Activated CD4-positive, CD25-positive, alpha-beta regulatory T cell treated with anti-CD3 and anti-CD28 coated beads, Interleukin-2, amount 50 U/mL, for 16 hours (primary cell): ENCODE measurements around the gene ACKR3.

Source experiments
- DNase-seq: peaks from one replicate; pipeline ENCODE4 v3.0.0-alpha.2; 2020; ENCODE audit warnings: low read depth, low spot score

Gene ACKR3

DNA sequence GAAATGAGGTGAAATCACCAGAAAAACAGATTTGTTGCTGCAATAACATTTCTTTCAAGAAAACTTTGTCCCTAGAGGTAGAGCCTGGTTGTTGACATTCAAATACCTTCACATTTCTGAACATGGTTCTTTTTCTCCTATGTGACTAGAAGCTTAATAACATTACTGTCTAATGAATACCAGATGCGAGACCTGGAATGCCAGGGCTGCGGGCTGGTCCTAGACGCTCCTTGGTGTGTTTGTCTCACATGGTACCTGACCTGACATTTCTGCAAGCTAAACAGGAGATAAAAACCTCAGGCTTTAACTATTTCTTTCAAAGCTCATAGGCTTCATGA is 38.5 kb downstream of the ACKR3 start:
- DNase-seq, result no peak

DNA sequence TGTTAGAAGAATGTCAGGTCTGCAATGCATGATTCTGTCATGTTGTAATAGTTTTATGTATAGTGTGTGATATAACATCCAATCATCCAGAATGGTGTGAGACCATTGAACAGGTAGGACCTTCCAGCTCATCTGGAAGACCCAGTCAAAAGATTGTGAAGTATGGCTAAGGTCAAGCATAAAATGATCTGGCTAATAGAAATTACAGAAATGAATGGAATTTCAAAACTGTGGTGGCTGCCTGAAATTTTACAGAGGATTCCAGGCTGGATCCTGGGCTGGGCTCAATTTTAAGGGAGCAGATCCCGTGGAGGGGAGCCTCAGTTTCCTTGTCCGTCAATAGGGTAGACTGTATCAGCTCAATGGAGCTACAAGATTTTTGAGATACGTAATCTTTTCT is 39.1 kb downstream of the ACKR3 start:
- no peak for DNase-seq

DNA sequence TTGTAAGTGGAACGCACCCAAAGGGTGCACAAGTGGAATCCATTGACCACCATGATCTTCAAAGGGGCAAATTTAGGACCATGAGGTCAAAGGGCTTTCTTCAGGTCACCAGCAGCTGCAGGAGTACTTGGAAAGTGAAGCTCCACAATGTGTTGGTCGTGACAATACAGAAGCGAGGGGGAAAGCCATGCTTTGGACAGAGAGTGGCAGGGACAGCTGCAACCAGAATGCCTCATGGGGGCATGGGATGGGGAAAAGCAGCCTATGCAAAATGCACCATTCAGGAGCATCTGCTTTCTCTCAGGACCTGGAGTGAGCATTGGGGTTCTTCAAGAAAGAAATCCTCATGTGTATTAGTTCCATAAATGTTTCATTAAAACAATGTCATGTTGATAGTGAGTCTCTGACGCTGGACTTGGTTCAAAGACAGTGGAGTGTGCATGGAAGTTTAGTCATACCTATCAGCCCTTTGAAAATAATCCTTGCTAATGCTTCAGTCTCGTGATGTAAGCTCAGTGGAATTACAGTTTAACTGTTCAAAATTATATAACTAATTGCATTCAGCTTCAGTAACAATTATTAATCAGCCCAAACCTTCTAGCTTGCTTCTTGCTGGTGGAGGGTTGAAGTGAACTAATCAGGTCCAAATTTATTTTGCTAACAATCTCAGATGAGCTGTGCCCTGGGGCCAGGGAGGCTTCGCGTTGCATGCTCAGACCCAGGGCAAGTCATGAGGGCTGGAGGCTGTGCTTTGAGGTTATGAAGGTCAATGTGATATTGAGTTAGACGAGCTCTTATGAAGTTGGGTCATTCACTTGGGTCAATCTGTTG is 41.6 kb downstream of the ACKR3 start:
- no peak for DNase-seq

DNA sequence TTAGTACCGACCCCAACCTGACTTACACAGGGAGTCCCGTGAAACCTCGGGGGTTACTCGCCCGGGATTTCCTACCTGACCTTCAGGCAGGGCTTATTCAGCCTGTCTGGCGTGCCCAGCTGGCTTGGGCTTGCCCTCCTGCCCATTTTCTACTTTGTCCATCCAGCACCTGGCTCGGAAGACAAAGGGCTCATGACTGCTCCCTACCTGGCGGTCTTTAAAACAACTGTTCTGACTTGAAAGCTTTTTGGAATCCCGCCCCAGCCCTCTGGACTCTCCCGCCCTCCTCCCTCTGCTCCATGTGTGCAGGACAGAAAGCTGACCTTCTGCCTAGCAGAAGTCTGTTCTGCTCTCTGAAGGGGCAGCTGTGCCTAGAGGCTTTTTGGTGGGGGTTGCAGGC is 43.1 kb downstream of the ACKR3 start:
- DNase-seq, result no peak

DNA sequence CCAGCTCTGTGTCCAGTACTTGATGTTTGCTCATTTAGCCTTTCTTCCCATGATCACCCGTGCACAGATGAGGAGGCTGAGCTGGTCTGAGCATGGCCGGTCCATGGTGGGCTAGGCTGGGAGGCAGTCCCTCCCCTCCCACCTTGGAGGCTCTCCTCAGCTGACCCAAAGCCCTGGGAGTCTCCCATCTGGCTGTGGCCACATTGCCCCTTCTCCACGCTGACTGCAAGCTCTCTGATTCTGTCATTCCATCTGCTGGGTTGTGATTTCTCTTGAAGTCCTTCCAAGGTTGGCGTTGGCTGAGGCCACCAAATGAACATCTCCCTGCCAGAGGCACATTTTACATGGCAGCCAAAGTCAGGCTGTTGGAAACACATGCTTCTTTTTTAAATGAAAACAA is 44.0 kb downstream of the ACKR3 start:
- DNase-seq, result no peak

DNA sequence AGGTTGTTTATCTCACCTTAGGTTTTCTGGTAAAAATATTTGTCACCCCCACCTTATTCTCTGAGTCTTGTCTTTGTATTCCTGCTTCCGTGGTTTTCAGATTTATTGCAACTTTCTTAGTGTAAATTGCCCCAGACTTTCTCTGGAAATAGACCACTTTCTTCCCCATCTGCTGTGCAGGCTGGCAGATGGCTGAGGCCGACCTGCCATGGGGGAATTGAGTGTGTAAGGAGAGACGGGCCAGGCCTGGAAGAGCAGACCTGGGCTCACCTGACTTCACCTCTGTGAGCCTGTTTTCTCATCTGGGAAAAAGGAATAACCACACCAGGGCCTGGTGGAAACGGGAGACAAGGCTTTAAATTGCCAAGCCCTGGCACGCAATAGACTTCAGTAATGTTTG is 44.9 kb downstream of the ACKR3 start:
- DNase-seq, result no peak

DNA sequence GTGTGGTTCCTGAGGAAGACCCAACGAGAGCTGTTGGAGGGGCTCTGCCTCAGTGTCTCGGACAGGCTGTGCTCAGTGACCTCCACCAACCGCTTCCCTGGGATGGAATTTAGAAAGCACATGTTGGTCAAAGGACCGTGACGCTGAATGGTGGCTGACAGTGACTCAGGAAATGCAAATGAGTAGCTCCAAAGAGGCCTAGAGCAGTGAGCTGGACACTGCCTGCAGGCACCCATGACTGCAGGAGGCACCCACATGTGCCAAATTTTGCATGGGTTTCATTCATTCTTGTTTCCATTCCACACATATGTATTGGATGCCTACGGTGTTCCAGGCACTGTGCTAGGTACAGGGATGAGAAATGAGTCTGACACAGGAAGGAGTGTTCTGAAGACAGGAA is 46.4 kb downstream of the ACKR3 start:
- no peak for DNase-seq

DNA sequence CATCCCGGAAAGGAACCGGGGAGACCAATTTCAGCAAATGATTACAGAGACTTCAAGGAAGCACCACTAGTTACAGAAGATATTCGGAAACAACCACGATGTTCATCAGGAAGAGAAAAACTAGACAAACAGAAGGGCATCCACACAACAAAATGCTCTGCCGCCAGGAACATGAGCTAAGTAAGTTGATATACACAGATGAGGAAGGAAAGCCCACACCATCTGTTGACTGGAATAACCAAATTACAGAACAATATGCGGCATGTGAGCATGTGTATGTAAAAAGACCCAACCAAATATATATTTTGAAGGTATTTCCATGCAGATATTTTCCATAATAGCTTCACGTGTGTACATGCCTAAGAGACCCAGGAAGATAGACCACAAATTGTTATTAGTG is 47.0 kb downstream of the ACKR3 start:
- no peak for DNase-seq

DNA sequence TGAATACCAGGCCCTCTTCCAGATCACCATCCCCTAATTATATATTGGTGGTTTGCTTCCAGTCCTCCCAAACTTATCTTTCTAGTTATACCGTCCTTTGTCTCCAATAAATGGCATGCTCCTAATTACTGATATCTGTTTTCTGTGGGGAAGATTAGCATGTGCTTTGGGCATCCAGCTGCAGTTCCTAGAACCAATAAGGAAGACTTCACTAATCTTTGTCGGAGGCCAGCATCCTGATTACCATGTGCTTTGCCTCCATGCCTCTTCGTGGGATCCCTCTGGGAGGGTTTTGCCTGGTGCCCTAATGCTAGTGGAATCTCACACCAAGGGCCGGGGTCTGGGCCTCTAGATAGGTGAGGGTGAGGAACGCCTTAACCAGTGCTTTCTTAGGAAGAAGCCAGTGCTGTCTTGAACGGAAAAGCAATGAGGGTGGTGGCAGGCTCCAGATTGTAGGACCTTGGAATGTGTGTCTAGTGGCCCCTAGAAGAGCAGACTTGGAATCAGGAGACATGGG is 47.7 kb downstream of the ACKR3 start:
- DNase-seq, result no peak

DNA sequence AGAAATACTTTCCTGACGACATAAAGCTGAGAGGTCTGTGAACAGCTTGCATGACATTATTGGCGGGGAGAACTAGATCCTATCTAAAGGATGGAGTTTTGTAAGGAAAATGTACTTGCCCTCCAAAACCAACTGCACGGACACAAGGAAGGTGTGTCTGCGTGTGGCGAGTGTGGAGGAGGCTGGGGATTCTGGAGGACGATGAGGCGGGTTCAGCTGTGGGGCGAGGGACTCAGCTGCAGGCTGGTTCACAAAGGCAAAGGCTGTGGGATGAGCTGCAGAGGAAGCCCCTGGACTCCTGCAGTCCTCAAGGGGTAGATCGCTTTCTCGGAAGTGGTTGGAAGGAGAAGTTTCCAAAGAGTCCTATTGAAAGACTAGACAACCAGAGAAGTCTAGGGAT is 48.2 kb downstream of the ACKR3 start:
- DNase-seq, result no peak

DNA sequence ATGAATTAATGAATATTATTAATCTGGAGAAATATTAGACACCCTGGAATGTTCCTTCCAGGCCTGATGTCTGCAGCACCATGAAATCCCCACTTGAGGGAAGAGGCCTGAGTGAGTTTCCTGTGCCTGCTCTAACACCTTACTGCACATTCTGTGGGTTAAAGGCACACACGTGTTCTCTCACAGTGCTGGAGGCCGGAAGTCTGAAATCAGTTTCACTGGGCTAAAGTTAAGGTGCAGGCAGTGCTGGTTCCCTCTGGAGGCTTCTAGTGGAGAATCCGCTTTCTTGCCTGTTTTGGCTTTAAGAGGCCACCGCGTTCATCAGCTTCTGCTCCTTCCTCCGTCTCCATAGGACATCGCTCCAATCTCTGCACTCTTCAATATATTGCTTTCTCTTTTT is 48.7 kb downstream of the ACKR3 start:
- DNase-seq, result no peak

DNA sequence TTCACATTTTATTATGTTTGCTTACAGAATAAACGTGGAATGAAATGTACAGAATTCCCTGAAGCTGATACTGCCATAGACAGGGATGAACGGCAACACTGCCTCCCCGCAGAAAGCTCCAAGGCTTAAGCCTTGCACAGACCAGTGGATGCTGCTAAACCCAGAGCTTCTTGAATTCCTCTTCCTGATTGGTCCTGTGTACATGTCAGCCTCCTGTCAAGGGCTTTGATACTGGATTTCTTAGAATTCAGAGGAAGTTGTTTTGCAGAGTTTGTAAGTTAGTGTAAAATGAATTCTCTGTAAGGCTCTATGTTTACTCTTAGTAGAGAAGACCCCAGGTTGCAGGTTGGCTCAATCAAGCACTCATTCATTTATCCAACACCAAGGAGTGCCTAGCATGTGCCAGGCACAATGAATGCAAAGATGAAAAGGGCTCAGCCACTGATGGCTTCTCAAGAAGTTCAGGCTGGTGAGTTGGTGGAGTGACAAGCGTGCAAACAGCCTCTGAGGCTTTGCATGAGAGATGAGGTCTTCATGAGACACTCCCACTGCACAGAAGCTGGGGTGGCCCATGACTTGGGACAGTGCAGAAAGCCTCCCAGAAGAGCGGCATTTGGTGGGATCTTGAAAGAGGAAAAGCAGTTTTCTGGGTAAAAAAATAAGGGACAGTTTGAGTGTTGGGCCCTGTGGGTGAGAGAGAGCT is 50.4 kb downstream of the ACKR3 start:
- no peak for DNase-seq

DNA sequence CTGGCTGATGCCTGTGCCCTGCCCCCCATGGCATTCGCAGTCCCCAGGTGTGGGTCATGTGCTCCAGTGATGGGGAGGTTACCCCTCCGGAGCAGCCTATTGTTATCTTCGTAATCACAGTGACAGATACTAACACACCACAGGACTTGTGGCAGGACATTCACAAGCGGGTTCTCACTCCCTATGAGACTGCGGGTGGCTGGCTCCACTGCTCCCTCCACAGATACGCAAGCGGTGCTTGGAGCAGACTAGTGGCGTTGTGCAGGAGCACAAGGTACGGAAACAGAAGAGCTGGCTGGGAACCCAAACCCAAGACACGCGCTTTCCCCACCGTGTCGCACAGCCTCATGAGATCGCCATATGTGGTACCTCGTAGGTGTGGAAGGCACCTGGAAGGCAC is 52.2 kb downstream of the ACKR3 start:
- no peak for DNase-seq

DNA sequence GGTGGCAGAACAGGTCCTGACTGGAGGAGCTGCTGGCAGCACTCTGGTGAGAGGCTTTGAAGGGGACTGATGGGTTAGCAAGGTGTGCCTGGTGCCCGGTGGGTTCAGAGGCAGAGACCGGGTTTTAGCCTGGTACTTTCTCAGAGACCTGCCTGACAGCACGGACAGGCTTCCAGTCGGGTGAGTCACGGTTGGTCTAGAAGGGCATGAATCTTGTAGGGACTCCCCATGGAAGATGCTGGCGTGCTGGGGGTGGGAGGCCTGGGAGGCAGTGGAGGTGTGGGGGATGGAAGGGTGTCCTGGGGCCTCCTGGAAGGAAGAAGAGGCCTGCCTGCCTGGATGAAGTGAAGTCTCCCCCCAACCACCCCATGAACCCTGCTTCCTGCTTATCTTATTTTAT is 52.6 kb downstream of the ACKR3 start:
- DNase-seq, result no peak

DNA sequence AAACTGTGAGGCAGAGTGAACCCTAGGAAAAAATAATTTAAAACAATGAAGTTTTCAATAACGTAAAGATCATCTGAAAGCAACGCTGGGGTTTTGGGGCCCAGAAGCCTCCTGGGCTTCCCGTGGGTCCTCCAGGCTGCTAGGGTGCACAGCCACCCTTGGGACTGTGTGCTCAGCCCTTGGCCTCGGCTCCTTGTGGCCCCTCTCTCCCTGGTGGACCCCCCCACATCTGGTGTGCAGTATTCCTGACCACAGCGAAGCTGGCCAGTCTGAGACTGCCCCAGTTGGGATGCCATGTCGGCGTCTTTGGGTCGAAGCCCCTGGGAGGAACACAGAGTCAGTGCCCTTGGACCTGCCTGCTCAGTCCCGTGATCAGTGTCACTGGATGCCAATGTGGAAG is 53.0 kb downstream of the ACKR3 start:
- DNase-seq, result no peak

DNA sequence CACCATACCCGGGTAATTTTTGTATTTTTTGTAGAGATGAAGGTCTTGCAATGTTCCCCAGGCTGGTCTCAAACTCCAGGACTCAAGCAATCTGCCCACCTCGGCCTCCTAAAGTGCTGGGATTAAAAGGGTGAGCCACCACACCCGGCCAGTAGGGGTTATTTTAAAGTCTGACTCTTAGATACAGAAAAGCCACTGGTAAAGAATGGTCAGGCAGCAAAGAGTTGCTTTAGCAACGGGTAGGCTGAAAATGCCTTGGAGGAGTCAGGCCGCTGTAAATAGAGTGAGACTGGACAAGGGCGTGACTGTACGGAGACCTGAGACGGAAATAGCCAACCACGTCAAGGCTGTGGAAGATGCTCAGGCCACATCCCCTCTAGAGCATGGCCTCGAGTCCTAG is 54.2 kb downstream of the ACKR3 start:
- DNase-seq, result no peak

DNA sequence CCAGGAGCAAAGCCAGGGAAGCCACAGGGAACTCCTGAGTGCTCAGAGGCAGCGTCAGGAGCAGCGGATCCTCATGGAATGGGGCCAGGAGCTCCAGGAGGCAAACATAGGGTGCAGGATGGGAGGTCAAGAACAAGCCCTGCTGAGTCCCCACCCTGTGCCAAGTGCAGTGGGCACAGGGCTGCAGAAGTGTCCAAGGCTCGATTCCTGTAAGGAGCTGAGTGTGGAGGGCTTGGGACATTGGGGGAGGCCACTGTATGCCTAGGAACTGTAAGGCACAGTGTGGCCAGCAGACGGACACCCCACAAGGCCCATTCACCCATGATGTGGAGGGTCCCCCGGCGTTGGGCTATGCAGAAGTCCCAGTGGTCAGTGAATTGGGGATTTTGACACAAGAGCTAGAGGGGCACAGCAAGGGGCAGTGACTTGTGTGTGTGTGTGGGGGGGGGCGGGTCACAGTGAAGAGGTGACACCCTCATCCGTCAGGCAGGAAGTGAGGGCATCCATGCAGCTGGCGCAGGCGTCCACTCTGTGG is 55.6 kb downstream of the ACKR3 start:
- no peak for DNase-seq

DNA sequence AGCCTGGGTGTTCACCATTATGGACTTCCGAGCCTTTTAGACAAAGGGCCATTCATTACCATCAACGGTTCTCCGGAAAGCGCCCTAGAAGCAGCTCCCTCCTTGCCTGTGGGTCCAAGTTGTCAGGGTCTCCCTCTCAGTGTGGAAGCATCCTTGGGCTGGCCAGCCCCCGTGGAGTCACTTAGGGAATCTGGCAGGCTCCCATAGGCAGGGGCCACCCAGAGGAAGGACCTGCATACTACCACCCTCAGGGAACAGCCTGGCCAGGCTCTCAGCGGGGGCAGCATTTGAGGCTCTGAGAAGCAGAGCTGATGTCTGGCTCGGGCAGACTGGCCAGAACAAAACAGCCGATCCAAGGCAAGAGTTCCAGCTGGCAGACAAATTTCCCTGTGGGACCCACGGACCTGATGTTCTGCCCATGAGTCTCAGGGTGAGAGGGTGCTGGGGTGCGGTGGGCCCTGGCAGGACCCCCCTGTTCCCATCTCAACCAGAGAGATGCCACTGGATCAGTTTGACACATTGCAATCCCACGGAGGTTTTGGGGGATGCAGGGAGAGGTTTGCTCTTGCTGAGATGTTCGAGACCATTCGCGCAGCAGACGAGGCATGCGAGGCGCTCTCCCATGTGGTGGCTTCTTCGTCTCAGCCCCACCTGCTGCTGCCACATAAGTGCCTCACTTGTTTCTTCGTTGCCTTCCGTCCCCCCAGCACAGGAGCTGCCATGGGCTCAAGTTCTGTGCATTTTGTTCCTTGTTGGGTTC is 56.9 kb downstream of the ACKR3 start:
- DNase-seq, result no peak

DNA sequence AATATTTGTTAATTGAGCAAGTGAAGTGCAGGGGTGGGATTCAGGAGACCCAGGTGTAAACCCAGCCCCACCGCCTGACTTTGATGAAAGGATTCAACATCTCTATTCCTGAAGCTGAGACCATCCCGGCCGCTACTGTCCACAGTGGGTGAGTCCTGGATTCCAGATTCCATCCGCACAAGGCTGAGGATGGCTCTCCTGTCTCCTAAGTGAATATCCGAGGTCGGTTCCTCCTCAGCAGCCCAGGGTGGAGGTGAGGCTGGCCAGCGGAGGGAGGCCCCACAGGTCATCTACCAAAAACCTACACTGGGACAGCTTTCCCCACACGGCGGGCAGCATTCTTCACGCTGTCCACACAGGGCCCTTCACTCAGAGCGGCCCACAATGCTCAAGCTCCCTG is 57.6 kb downstream of the ACKR3 start:
- no peak for DNase-seq

DNA sequence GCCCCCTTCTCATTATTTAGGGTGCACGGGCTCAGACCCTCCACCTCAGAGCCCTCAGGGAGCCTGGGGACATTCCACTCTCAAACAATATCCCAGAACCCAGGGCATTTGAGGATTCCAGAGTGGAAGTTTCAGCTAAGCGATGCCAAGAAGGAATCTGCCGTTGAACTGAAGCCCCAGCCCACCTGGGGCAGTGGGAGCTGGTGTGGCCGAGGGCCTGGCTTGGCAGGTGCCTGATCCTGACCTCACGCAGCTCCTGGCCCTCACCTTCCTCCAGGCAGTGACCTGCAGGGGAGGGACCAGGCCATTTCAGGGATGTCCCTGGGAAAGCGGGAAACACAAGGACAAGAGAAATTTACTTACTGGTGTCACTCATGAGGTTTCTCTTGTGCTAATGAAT is 58.2 kb downstream of the ACKR3 start:
- no peak for DNase-seq

DNA sequence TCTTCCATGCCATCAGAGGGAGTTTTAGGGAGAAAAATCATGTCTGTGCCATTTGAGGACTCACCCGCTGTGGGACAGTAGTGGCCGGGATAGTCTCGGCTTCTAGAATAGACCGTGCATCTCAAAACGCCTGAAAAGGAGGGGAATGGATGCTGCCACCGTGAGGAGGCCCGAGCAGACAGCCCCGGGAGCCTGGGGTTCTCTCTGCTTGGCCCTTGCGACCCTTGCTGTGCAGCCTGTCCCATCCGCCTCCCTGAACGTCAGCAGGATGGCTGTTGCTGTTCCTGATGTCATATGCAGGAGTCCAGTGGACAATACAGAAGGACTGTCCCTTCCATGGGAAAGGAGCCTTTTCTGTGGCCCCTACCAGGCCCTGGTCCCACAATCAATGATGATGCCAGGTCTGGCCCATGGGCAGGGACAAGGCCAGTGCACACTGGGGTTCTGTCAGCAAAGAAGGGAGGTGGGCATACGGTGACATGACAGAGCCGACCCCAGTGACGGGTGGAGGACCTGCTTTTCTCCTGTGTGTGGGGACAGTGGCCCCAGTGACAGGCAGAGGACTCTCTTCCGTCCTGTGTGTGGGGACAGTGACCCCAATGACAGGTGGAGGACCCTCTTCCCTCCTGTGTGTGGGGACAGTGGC is 58.8 kb downstream of the ACKR3 start:
- DNase-seq, result no peak
